Transverse colon (tissue), 4 donors: ENCODE data around the gene CCNC.

Experiments
- CTCF ChIP-seq, 5 experiments: fragments of 200-600 bp in 3 of 5; fragments of 450-650 bp in 2 of 5; sonication (generic) in 3 of 5; IDR thresholded peaks; 1 replicate in 2 of 5; 2 replicates in 3 of 5; pipeline ENCODE4 v1.5.1; 2016 to 2017; ENCODE audit warnings: antibody characterized with exemption in 5 of 5, inconsistent platforms in 3 of 5, mild to moderate bottlenecking in 2 of 5, moderate library complexity in 1 of 5
- EP300 ChIP-seq: sonication (generic); formaldehyde crosslinking; IDR thresholded peaks from one replicate; pipeline ENCODE4 v1.6.1; 2017; ENCODE audit warnings: antibody characterized with exemption, low read depth
- POLR2A ChIP-seq: fragments of 450-650 bp; IDR thresholded peaks from one replicate; pipeline ENCODE4 v1.6.1; 2016; ENCODE audit warnings: antibody characterized with exemption, mild to moderate bottlenecking, moderate library complexity
- POLR2AphosphoS5 ChIP-seq, 3 donors: sonication (generic); formaldehyde crosslinking; IDR thresholded peaks; one replicate each; pipeline ENCODE4 v1.6.1; 2016; ENCODE audit warnings: antibody characterized with exemption in 3 of 3

GRCh38 chr6:99614430-99615186, 46.1 kb upstream of the CCNC start:
- TF ChIP-seq CTCF (IDR thresholded peaks at IDR 0.05) (no peak), EP300 (no peak), POLR2A (no peak), POLR2AphosphoS5 (IDR thresholded peaks at IDR 0.05) (no peak)
